ENCODE results near the gene SPDYE8.
"Not testable (repeated sequence)": the region's sequence is repeated elsewhere in the genome, so short reads cannot be mapped to it uniquely, and the experiment has no call there.

SPDYE8 gene

GRCh38 chr7:72976434-72976833, 53.1 kb downstream of the SPDYE8 start:
- not testable (repeated sequence) for H3K36me3 ChIP-seq (ENCODE audit: control insufficient read depth, insufficient read depth, low read length); H3K9ac ChIP-seq (ENCODE audit: low read depth, low read length); H3K9me3 ChIP-seq (ENCODE audit: control insufficient read depth, insufficient read depth, low read length); H3K4me3 ChIP-seq (ENCODE audit: low read depth, low read length); H3K27me3 ChIP-seq (ENCODE audit: control insufficient read depth, insufficient read depth, low read length); H3K4me1 ChIP-seq (ENCODE audit: control insufficient read depth, insufficient read depth, low read length)

- H3K27me3 ChIP-seq (ENCODE audit: control insufficient read depth, insufficient read depth, low read length); H3K4me1 ChIP-seq (ENCODE audit: control insufficient read depth, insufficient read depth, low read length); H3K36me3 ChIP-seq (ENCODE audit: control insufficient read depth, insufficient read depth, low read length); H3K9ac ChIP-seq (ENCODE audit: low read depth, low read length); H3K4me3 ChIP-seq (ENCODE audit: low read depth, low read length); H3K9me3 ChIP-seq (ENCODE audit: control insufficient read depth, insufficient read depth, low read length): not testable (repeated sequence)
Observed at GRCh38 chr7:72975656-72976286, 53.8 kb downstream of the SPDYE8 start.

GRCh38 chr7:72974781-72975180, 54.8 kb downstream of the SPDYE8 start:
- not testable (repeated sequence) for H3K9ac ChIP-seq (ENCODE audit: low read depth, low read length); H3K27me3 ChIP-seq (ENCODE audit: control insufficient read depth, insufficient read depth, low read length); H3K4me1 ChIP-seq (ENCODE audit: control insufficient read depth, insufficient read depth, low read length); H3K4me3 ChIP-seq (ENCODE audit: low read depth, low read length); H3K36me3 ChIP-seq (ENCODE audit: control insufficient read depth, insufficient read depth, low read length); H3K9me3 ChIP-seq (ENCODE audit: control insufficient read depth, insufficient read depth, low read length)

- H3K9ac ChIP-seq (ENCODE audit: low read depth, low read length); H3K36me3 ChIP-seq (ENCODE audit: control insufficient read depth, insufficient read depth, low read length); H3K9me3 ChIP-seq (ENCODE audit: control insufficient read depth, insufficient read depth, low read length); H3K4me1 ChIP-seq (ENCODE audit: control insufficient read depth, insufficient read depth, low read length); H3K4me3 ChIP-seq (ENCODE audit: low read depth, low read length); H3K27me3 ChIP-seq (ENCODE audit: control insufficient read depth, insufficient read depth, low read length): not testable (repeated sequence)
Observed at GRCh38 chr7:72971505-72971904, 58.1 kb downstream of the SPDYE8 start.
